Neural crest cell (in vitro differentiated cells): Measurements from ENCODE around the gene SLX9. TPM values are rescaled to one million over a fixed set of nuclear protein-coding genes. Genes with fewer than 3 reads are reported as not detected.
"Not testable (repeated sequence)": the region's sequence is repeated elsewhere in the genome, so short reads cannot be mapped to it uniquely, and the experiment has no call there.

Experiments
- DNase-seq: peaks from one replicate; pipeline ENCODE4 v3.0.0; 2021; ENCODE audit warnings: low read depth, mixed read lengths, low spot score
- H3K27ac Mint-ChIP-seq: one replicate; pipeline ENCODE4 v1.8.0; 2021; ENCODE audit warnings: mild to moderate bottlenecking, mixed read lengths; ENCODE audit not compliant: unreplicated experiment
- H3K27me3 Mint-ChIP-seq: 2 replicates; pipeline ENCODE4 v1.8.0; 2021; ENCODE audit warnings: low read depth, mild to moderate bottlenecking, mixed read lengths
- H3K36me3 Mint-ChIP-seq: 2 replicates; pipeline ENCODE4 v1.8.0; 2021; ENCODE audit warnings: low read depth, mild to moderate bottlenecking, mixed read lengths
- H3K4me1 Mint-ChIP-seq: 2 replicates; pipeline ENCODE4 v1.8.0; 2021; ENCODE audit warnings: mixed read lengths
- H3K4me3 Mint-ChIP-seq: one replicate; pipeline ENCODE4 v1.8.0; 2021; ENCODE audit warnings: mild to moderate bottlenecking, mixed read lengths
- H3K9me3 Mint-ChIP-seq: 2 replicates; pipeline ENCODE4 v1.8.0; 2021; ENCODE audit warnings: mixed read lengths
- CTCF ChIP-seq: fragments of 200-600 bp; sonication (generic); conservative IDR thresholded peaks from 2 replicates; pipeline ENCODE4 v1.5.0; 2021; ENCODE audit warnings: antibody characterized with exemption, mild to moderate bottlenecking
- total RNA-seq: library from RNA; stranded (reverse); gene quantifications from 2 replicates; pipeline ENCODE4 v1.2.1, GENCODE V29; 2021

SLX9 gene
- total RNA-seq, 1 donor from 2014 or later = 42.3 TPM

GRCh38 chr21:44911068-44911383 is 28.8 kb upstream of the SLX9 start:
- Mint-ChIP-seq H3K4me3 (no peak overlapping the region), H3K36me3 (no peaks in the 10 kb centered on the region), H3K9me3 (no peaks in the 10 kb centered on the region), H3K4me1 (peaks cover 7% of the 10 kb centered on the region), H3K27me3 (peaks cover 4% of the 10 kb centered on the region), H3K27ac (peak overlapping the region; percentile 51)
- no peak for TF ChIP-seq CTCF
- no peak for DNase-seq

GRCh38 chr21:44911384-44912157 is 28.3 kb upstream of the SLX9 start:
- Mint-ChIP-seq H3K9me3 (no peaks in the 10 kb centered on the region), H3K36me3 (no peaks in the 10 kb centered on the region), H3K4me3 (no peak overlapping the region), H3K27ac (no peak overlapping the region), H3K27me3 (peaks cover 6% of the 10 kb centered on the region), H3K4me1 (peaks cover 7% of the 10 kb centered on the region)
- no peak for TF ChIP-seq CTCF
- DNase-seq = no peak

GRCh38 chr21:44912158-44912473 is 27.7 kb upstream of the SLX9 start:
- H3K36me3 Mint-ChIP-seq = no peaks in the 10 kb centered on the region
- no peaks in the 10 kb centered on the region for H3K9me3 Mint-ChIP-seq
- peaks cover 11% of the 10 kb centered on the region for H3K27me3 Mint-ChIP-seq
- TF ChIP-seq CTCF = no peak
- no peak for DNase-seq
- H3K27ac Mint-ChIP-seq = no peak overlapping the region
- H3K4me1 Mint-ChIP-seq = peaks cover 7% of the 10 kb centered on the region
- no peak overlapping the region for H3K4me3 Mint-ChIP-seq

GRCh38 chr21:44912506-44913412 is 27.1 kb upstream of the SLX9 start:
- not testable (repeated sequence) for H3K27ac Mint-ChIP-seq, H3K4me1 Mint-ChIP-seq, H3K36me3 Mint-ChIP-seq, H3K9me3 Mint-ChIP-seq, DNase-seq, H3K4me3 Mint-ChIP-seq
- peaks cover 17% of the 10 kb centered on the region for H3K27me3 Mint-ChIP-seq

- no peak for DNase-seq
- Mint-ChIP-seq H3K36me3 (no peaks in the 10 kb centered on the region), H3K9me3 (no peaks in the 10 kb centered on the region), H3K27ac (no peak overlapping the region), H3K4me3 (no peak overlapping the region), H3K27me3 (peaks cover 20% of the 10 kb centered on the region), H3K4me1 (peaks cover 7% of the 10 kb centered on the region)
- no peak for TF ChIP-seq CTCF
Observed at GRCh38 chr21:44913425-44914175, 26.2 kb upstream of the SLX9 start.
